GM03348 (cell line): ENCODE results near the gene EQTN.
"Not testable (repeated sequence)": the region's sequence is repeated elsewhere in the genome, so short reads cannot be mapped to it uniquely, and the experiment has no call there.

Source experiments
- DNase-seq: peaks from one replicate; pipeline ENCODE4 v3.0.0; 2012; ENCODE audit warnings: low spot score

EQTN gene

GRCh38 chr9:27292659-27293405 is 4.1 kb downstream of the EQTN start:
- DNase-seq, result peak; percentile 67

GRCh38 chr9:27291292-27291691 is 5.7 kb downstream of the EQTN start:
- no peak for DNase-seq

- no peak for DNase-seq
Observed at GRCh38 chr9:27282269-27282668, 14.7 kb downstream of the EQTN start.

GRCh38 chr9:27280860-27281259 is 16.1 kb downstream of the EQTN start:
- DNase-seq, result no peak

- DNase-seq, result no peak
Observed at GRCh38 chr9:27280249-27280648, 16.7 kb downstream of the EQTN start.

- DNase-seq, result no peak
Observed at GRCh38 chr9:27279611-27280010, 17.3 kb downstream of the EQTN start.

- DNase-seq, result peak; percentile 9
Observed at GRCh38 chr9:27278374-27278773, 18.6 kb downstream of the EQTN start.

GRCh38 chr9:27276193-27277030 is 20.5 kb downstream of the EQTN start:
- peak; percentile 71 for DNase-seq

- no peak for DNase-seq
Observed at GRCh38 chr9:27273186-27273585, 23.8 kb downstream of the EQTN start.

- DNase-seq, result no peak
Observed at GRCh38 chr9:27272103-27272502, 24.8 kb downstream of the EQTN start.

- DNase-seq, result no peak
Observed at GRCh38 chr9:27261517-27262211, 35.3 kb downstream of the EQTN start.

- no peak for DNase-seq
Observed at GRCh38 chr9:27260789-27261516, 36.0 kb downstream of the EQTN start.

- no peak for DNase-seq
Observed at GRCh38 chr9:27258662-27259061, 38.3 kb downstream of the EQTN start.

- peak; percentile 20 for DNase-seq
Observed at GRCh38 chr9:27248702-27249101, 48.2 kb downstream of the EQTN start.

GRCh38 chr9:27247756-27248155 is 49.2 kb downstream of the EQTN start:
- peak; percentile 69 for DNase-seq

GRCh38 chr9:27239648-27240047 is 57.3 kb downstream of the EQTN start:
- not testable (repeated sequence) for DNase-seq
